NCI-H187 treated with DMSO at 0.1 percent for 48 hours (cell line): ENCODE measurements around the gene CLCA4.
A peak's percentile ranks its signal among the peaks of the same experiment; 100 is the strongest.
"Not testable (repeated sequence)": the region's sequence is repeated elsewhere in the genome, so short reads cannot be mapped to it uniquely, and the experiment has no call there.

Source experiments
- DNase-seq: peaks from one replicate; lab custom pipeline; 2025; lab: John Stamatoyannopoulos, UW

The CLCA4 gene

DNA sequence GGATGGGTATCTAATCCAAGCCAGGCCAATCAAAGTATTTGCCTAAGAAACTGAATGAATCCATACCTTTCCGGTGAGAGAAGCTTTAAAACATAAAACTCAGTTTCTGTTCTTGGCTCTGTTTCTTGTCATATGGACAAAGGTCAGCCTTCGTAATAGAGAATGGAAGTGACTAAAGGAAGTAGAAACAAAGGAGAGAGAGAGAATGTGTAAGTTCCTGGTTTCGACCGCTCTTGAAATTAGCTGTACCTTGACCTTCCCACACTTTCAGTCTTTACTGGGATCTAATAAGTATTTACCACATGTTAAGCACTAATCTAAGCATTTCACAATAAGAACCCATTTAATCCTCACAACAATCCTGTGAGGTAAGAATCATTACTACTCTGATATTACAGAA is 19.6 kb upstream of the CLCA4 start:
- DNase-seq, result no peak

DNA sequence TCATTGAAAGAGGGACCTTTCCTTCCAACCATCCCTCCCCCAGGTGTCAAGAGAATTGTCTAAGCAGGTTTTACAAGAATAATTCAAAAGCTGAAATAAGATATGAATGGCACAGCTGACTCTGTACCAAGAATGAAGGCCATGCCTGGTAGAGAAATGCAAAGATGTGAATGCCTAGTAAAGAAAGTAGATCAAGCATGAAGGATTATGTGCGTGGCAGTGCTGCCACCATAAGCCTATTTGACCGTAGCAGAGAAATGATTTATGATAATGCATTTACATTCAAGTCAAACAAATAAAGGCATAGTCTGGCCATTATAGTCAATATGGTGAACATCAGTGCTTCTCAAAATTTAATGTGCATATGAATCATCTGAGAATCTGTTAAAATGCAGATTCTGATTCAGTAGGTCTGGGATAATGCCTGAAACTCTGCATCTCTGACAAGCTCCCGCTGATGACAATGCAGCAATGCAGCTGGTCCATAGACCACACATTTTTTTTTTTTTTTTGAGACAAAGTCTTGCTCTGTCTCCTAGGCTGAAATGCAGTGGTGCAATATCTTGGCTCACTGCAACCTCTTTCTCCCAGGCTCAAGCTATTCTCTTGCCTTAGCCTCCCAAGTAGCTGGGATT is 16.6 kb upstream of the CLCA4 start:
- DNase-seq, result peak; percentile 69

GRCh38 chr1:86537928-86538695 is 8.8 kb upstream of the CLCA4 start:
- DNase-seq, result no peak

GRCh38 chr1:86538775-86539174 is 8.1 kb upstream of the CLCA4 start:
- no peak for DNase-seq

DNA sequence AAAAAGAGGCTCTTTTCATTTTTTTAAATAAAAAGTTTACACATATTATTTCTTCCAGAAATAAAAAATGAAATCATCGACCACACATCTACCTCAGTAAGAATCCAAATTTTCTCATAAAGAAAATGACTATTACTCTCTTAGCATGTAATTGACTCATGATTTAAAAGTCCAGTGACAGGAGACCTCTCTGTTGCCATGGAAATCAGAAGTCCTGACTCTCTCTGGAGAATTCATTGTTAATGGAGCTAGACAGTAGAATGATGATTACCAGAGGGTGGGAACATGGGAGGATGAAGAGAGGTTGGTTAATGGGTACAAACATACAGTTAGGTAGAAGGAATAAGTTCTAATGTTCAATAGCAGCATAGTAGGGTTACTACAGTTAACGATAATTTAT is 5.0 kb upstream of the CLCA4 start:
- no peak for DNase-seq

DNA sequence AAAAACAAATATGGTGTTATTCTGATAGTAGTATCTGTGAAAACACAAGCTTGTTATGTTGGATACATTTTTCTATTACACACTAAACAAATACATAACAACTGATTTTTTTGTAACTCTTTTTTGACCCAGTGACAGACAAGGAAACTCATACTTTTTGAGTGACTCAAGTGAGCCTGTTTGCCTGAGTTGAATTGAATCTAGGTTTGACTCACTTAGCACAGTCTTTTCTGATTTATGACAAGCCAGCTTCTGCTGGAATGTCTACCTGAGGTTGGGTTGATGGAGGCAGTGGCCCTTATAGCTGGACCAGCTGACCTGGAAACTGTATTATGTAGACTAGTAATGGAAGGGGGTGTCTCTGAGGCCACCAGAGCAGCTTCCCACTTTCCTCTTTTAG is 4.2 kb upstream of the CLCA4 start:
- no peak for DNase-seq

GRCh38 chr1:86548839-86549238 is 2.0 kb downstream of the CLCA4 start:
- DNase-seq, result no peak

GRCh38 chr1:86551305-86551704 is 4.4 kb downstream of the CLCA4 start:
- DNase-seq, result no peak

- no peak for DNase-seq
These were observed 5.5 kb downstream of the CLCA4 start for GRCh38 chr1:86552376-86552775.

GRCh38 chr1:86557739-86558138 is 10.9 kb downstream of the CLCA4 start:
- no peak for DNase-seq

DNA sequence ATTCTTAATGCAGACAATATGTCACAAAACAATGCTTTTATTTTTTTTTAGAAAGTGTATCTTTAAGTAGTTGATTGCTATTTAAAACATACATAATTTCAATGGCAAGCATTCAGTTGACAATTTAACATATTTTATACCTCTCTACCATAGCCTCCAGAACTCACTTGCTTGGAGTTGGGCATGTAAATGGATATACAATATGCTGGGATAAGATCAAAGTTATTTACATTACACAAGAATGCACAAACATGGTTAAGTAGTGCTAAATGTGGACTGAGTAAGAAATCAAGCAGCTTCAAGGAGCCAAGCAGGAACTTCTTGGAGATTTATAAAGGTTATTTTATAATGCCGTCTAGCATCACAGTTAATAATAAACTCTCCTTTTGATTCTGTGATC is 17.0 kb downstream of the CLCA4 start:
- no peak for DNase-seq

GRCh38 chr1:86567341-86567740 is 20.5 kb downstream of the CLCA4 start:
- no peak for DNase-seq

DNA sequence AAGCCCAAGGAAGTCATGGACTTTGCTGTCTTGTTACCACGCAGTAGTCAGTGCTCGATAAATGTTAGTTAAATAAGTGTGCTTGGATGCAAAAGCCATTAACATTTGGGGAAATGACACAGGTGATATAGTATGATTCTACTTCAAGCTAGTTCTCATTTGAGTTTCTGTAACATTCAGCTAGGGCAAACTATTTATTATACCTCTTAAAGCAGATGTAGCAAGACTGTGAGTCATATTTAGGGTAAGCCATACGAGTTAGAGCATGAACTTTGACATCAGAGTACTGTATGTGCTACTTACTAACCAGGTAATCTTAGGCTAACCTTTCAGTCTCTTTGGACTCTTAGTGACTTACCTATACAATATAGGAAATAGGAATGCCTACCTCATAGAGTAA is 21.0 kb downstream of the CLCA4 start:
- DNase-seq, result no peak

- no peak for DNase-seq
These were observed 27.0 kb downstream of the CLCA4 start for GRCh38 chr1:86573763-86574484.

DNA sequence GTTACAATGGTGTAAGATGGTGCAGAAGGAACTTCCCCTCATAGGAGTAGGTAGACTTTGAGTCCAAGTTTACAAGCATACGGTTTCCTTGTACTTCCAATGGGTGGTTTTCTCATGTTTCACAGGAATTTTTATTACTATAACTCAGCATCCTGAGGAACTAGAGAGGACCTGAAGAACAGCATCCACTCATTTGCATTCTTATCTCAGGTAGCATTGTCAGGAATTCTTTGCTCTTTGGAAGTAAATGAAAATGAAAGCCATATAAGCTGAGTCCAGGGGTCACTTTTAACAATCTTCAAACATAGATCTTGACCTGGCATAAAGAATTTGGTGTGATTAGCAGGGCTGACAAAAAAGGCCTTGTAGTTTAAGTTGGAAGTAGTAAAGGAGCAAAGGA is 34.4 kb downstream of the CLCA4 start:
- no peak for DNase-seq

DNA sequence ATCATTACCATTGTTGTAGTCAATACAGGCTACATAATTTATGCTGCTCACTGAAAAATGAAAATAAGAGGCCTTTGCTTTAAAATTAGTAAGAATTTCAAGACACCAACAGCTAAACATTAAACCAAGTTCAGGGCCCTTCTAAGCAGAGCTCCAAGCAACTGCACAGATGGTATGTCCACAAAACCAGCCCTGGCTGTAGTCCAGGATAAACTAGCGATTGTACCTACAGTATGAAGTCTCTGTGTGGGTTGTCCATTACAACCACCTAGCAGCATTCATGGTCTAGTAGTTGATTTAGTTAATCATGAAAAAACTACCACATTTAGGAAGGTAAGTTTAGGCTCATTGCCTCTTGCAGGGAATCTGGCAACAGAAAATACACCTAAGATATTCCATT is 35.3 kb downstream of the CLCA4 start:
- no peak for DNase-seq

- no peak for DNase-seq
These were observed 36.2 kb downstream of the CLCA4 start for GRCh38 chr1:86583032-86583431.

DNA sequence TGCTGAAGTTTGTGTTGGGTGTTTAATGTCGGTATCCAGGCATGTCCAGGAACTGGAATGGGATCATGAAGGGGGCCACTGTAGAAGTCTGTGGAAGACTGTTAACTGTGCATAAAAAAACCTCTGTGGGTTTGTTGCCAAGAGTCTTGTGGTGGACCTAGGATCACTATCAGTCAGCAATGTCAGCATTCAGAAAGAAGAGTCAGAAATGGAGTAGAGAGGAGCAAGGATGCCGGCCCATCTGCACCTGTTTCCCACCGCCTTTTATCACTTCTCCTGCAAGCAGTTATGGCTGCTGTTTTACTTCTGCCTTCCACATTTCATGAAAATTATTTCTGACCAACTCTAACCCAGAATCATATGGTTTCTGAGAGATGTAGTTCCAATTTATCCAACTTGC is 36.7 kb downstream of the CLCA4 start:
- DNase-seq, result no peak

DNA sequence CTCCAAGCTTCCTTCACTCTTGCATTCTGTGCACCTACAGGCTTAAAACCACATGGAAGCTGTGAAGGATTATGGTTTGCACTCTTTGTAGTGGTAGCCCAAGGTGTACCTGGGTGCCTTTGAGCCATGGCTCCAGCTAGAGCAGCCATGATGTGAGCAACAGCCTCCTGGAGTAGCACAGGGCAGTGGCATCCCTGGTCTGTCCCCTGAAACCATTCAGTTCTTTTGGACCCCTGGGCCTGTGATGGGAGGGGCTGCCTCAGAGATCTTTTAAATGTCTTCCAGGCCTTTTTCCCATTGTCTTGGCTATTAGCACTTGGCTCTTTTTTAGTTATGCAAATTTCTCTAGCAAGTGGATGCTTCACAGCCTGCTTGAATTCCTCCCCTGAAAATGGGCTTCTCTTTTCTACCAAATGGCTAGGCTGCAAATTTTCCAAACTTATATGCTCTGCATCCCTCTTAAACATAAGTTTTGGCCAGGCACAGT is 47.4 kb downstream of the CLCA4 start:
- DNase-seq, result no peak

DNA sequence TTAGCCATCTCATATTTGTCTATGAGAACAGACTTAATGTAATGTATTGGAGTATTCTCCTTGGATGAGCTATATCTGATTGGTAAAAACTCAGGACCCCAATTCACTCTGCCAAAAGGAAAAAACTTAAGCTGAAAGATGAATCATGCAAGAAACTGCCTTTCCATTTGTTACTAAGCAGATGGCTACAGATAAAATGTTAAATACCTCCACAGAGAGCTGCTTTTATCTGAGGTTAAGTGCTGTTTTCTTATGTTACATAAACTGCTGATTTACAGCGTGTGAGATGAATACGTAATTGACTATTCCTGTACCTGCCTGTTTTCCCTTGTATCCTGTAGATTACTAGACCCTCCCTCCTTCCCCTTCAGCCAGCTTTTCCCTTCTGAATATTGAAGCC is 49.3 kb downstream of the CLCA4 start:
- DNase-seq, result no peak

- no peak for DNase-seq
These were observed 49.9 kb downstream of the CLCA4 start for GRCh38 chr1:86596741-86597290.

DNA sequence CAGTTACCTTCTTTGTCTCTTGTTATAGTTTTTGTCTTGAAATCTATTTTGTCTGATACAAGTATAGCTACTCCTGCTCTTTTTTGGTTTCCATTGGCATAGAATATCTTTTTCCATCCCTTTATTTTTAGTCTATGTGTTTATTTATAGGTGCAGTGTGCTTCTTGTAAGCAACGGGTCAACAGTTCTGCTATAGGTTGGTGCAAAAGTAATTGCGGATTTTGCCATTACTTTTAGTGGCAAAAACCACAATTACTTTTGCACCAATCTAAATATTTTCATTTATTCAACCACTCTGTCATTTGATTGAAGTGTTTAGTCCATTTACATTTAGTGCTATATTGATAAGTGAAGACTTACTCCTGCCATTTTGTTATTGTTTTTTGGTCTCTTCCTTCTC is 59.2 kb downstream of the CLCA4 start:
- DNase-seq, result not testable (repeated sequence)

DNA sequence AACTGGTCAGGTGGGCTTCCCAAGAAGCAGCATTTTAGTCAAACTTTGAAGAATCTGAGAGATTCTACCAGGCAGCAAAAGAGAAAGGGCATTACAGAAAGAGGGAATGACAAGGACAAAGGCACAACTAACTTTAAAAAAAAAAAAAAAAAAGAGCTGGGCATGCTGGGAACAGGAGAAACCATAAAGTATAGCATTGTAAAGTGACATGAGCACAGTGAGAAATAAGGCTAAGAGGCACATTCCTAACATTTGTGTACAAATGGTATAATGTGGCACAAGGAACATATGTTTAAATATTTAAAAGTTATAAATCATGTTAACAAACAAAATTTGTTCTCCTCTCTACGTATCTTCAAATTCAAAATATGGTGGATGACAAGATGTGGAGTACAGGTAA is 69.6 kb downstream of the CLCA4 start:
- no peak for DNase-seq
